Omental fat pad (tissue), 4 donors: ENCODE measurements around the gene HNRNPA1. TPM values are rescaled to one million over a fixed set of nuclear protein-coding genes. Genes with fewer than 3 reads are reported as not detected.
"Not testable (repeated sequence)": the region's sequence is repeated elsewhere in the genome, so short reads cannot be mapped to it uniquely, and the experiment has no call there.

Source experiments
- ATAC-seq: fragments of 150-250 bp; one replicate; pipeline ENCODE4 v1.9.1; 2016; ENCODE audit warnings: mild to moderate bottlenecking, moderate library complexity; ENCODE audit not compliant: low FRiP score
- DNase-seq: peaks from one replicate; pipeline ENCODE4 v3.0.0-alpha.2; 2019; ENCODE audit warnings: low spot score
- total RNA-seq, 4 donors: library from RNA; depleted of rRNA; stranded (reverse); fragments of >200 nt; gene quantifications; one replicate each; pipeline ENCODE4 v1.1.0, GENCODE V29; 2016
- TF ChIP-seq, protein P1 (sequence below), 3 donors: fragments of 450-650 bp; IDR thresholded peaks; one replicate each; pipeline ENCODE4 v1.5.1; 2016 to 2017; ENCODE audit warnings: antibody characterized with exemption in 3 of 3, mild to moderate bottlenecking in 3 of 3, moderate library complexity in 2 of 3

The HNRNPA1 gene
- total RNA-seq, 4 donors from 2014 or later = 352 to 497 (median 414) TPM

- DNase-seq (no peak), ATAC-seq (no peak)
- TF ChIP-seq, protein P1, sequence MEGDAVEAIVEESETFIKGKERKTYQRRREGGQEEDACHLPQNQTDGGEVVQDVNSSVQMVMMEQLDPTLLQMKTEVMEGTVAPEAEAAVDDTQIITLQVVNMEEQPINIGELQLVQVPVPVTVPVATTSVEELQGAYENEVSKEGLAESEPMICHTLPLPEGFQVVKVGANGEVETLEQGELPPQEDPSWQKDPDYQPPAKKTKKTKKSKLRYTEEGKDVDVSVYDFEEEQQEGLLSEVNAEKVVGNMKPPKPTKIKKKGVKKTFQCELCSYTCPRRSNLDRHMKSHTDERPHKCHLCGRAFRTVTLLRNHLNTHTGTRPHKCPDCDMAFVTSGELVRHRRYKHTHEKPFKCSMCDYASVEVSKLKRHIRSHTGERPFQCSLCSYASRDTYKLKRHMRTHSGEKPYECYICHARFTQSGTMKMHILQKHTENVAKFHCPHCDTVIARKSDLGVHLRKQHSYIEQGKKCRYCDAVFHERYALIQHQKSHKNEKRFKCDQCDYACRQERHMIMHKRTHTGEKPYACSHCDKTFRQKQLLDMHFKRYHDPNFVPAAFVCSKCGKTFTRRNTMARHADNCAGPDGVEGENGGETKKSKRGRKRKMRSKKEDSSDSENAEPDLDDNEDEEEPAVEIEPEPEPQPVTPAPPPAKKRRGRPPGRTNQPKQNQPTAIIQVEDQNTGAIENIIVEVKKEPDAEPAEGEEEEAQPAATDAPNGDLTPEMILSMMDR (IDR thresholded peaks at IDR 0.05) = no peak
These were observed 30.5 kb downstream of the HNRNPA1 start for GRCh38 chr12:54311051-54311450.

- DNase-seq, ATAC-seq: not testable (repeated sequence)
These were observed 31.8 kb downstream of the HNRNPA1 start for GRCh38 chr12:54312309-54312708.

- DNase-seq (no peak), ATAC-seq (no peak)
- TF ChIP-seq, protein P1 (IDR thresholded peaks at IDR 0.05) = no peak
These were observed 40.8 kb downstream of the HNRNPA1 start for GRCh38 chr12:54321363-54321762.

DNA sequence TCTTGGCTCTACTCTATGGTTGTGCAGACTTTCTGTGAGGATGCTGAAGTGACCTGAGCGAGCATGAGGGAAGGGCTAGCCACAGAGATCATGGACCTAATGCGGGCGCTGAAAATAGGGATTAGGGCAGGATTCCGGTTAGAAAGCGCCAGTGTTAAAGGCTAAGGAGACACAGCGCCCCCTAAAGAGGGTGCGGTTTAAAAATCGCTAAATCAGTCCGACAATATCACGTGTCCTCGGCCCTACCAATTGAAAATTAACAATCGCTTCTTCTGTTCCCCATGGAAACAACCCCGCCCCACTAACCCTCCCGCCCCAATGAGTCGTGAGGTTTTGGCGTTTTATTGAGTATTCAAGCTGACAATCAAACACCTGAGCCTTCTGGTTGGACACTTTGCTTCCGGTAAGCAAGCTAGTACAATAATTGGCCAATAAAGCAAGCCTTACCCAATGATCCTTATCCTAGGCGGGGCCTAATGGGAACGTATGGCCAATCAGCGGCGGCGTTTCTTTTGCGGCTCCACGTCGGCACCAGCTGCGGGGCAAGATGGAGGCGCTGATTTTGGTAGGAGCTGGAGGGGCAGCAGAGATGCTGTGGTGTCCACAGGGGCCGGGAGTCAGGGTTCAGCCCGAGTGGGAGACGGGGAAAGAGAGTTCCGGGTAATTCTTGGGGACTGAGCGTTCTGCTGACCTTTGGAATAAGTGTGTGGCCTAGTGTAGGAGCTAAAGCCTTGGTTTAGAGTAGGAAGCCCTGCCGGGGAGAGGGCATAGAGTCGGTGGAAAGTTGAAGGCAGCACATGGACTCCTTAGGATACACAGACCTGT, 44.3 kb downstream of the HNRNPA1 start, which contains the start of gene COPZ1:
COPZ1 (plus strand) TSS at position 515 of the 825 bp plus-strand sequence; CDS start at position 548, 33 bp downstream.
- peak; percentile 97 for ATAC-seq
- DNase-seq = peak; percentile 87
- TF ChIP-seq, protein P1 (IDR thresholded peaks at IDR 0.05) = no peak

- not testable (repeated sequence) for ATAC-seq, DNase-seq
These were observed 45.0 kb downstream of the HNRNPA1 start for GRCh38 chr12:54325442-54326109.

- TF ChIP-seq, protein P1 (IDR thresholded peaks at IDR 0.05) = no peak
- ATAC-seq = no peak
- no peak for DNase-seq
These were observed 48.2 kb downstream of the HNRNPA1 start for GRCh38 chr12:54328595-54329337.

GRCh38 chr12:54329759-54330158, 49.2 kb downstream of the HNRNPA1 start:
- TF ChIP-seq, protein P1 (IDR thresholded peaks at IDR 0.05) = no peak
- DNase-seq (no peak), ATAC-seq (no peak)
